HT1080 (cell line): ENCODE measurements around the gene TRMT6. TPM values are rescaled to one million over a fixed set of nuclear protein-coding genes. Genes with fewer than 3 reads are reported as not detected.

Experiments used
- DNase-seq: peaks from one replicate; pipeline ENCODE4 v3.0.0-alpha.2; 2015; ENCODE audit warnings: low read depth
- total RNA-seq: library from RNA; depleted of rRNA; stranded (reverse); fragments of >200 nt; shearing (Covaris generic); gene quantifications from 2 replicates; pipeline ENCODE4 v1.2.3, GENCODE V29; 2014

The TRMT6 gene
- total RNA-seq, 1 experiment from 2014 or later = 39.1 TPM

- no peak for DNase-seq
Measured at GRCh38 chr20:5967469-5967868, 17.1 kb upstream of the TRMT6 start.

- no peak for DNase-seq
Measured at GRCh38 chr20:5949943-5950270, 426 bp downstream of the TRMT6 start.

GRCh38 chr20:5947276-5947675 is 3.1 kb downstream of the TRMT6 start:
- no peak for DNase-seq

GRCh38 chr20:5945963-5946362 is 4.4 kb downstream of the TRMT6 start:
- peak; percentile 81 for DNase-seq

- DNase-seq = no peak
Measured at GRCh38 chr20:5938456-5939029, 11.8 kb downstream of the TRMT6 start.

GRCh38 chr20:5936238-5936637 is 14.1 kb downstream of the TRMT6 start:
- no peak for DNase-seq

- DNase-seq = no peak
Measured at GRCh38 chr20:5935384-5935783, 14.9 kb downstream of the TRMT6 start.

- peak; percentile 38 for DNase-seq
Measured at GRCh38 chr20:5933802-5934436, 16.4 kb downstream of the TRMT6 start.

GRCh38 chr20:5932796-5933195 is 17.5 kb downstream of the TRMT6 start:
- DNase-seq = no peak

GRCh38 chr20:5931411-5931810 is 18.9 kb downstream of the TRMT6 start:
- no peak for DNase-seq

GRCh38 chr20:5928836-5929715 is 21.3 kb downstream of the TRMT6 start:
- DNase-seq = no peak

- DNase-seq = no peak
Measured at GRCh38 chr20:5927749-5928462, 22.4 kb downstream of the TRMT6 start.

- no peak for DNase-seq
Measured at GRCh38 chr20:5925551-5925950, 24.8 kb downstream of the TRMT6 start.

GRCh38 chr20:5923493-5923892 is 26.8 kb downstream of the TRMT6 start:
- no peak for DNase-seq

- DNase-seq = no peak
Measured at GRCh38 chr20:5920581-5920980, 29.8 kb downstream of the TRMT6 start.

- DNase-seq = peak; percentile 43
Measured at GRCh38 chr20:5919626-5920544, 30.4 kb downstream of the TRMT6 start.

GRCh38 chr20:5918856-5919625 is 31.3 kb downstream of the TRMT6 start:
- DNase-seq = peak; percentile 90

GRCh38 chr20:5914859-5915258 is 35.5 kb downstream of the TRMT6 start:
- no peak for DNase-seq

GRCh38 chr20:5913166-5913565 is 37.2 kb downstream of the TRMT6 start:
- DNase-seq = no peak

GRCh38 chr20:5910186-5910585 is 40.1 kb downstream of the TRMT6 start:
- no peak for DNase-seq
